GM19240 (cell line): ENCODE measurements around the gene PTX3.

ENCODE experiments used
- DNase-seq: peaks from one replicate; pipeline ENCODE4 v3.0.0; 2011; ENCODE audit warnings: low spot score; ENCODE audit not compliant: insufficient read length

The PTX3 gene

GRCh38 chr3:157475921-157476414 lies 39.3 kb downstream of the PTX3 start:
- DNase-seq: no peak

- no peak for DNase-seq
Measured at GRCh38 chr3:157477441-157477840, 40.8 kb downstream of the PTX3 start.

DNA sequence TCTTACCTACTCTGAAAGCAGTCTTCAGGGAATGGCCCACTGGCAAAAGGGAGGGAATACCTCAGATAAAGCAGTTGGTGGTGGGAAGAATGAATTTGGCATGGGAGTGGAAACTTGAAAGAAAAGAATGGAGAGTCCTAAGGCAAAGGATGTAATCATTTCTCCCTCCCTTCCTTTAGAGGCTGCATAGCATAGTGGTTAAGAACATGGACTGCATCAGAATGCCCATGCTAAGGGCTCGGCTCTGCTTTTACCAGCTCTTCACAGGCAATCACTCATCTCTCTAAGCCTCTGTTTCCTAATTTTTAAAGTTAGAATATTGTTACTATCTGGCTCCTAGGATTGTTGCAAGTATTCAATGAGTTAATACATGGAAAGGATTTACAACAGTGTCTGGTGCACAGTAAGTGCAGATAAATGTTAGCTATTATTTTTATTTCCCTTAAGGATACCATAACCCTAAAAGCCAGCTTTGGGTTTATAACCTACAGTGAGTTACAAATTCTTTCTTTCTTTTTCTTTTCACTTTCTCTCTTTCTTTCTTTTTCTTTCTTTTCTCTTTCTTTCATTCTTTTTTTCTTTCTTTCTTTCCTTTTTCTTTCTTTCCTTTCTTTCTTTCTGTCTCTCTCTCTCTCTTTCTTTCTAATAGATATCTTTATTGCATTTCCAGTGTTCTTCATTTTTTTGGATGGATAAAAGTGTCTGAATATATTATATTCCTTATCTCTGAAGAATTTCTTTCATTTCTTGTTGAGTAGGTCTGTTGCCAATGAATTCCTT lies 43.0 kb downstream of the PTX3 start:
- DNase-seq: no peak

DNA sequence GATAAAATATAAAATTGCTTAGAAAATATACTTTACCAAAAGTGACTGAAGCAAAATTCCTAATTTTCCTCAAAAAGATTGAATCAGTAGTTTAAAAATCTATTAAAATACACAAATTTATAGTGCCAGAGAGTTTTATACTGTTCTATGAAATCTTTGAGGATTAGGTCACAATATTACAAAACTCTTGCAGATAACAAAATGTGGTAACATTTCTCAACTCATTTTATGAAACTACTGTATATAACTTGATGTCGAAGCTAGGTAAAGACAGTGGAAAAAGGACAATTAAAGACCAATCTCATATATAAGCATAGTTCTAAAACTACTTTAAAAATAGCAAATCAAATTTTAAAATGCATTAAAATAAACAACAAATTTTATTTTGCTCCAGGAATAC lies 50.7 kb downstream of the PTX3 start:
- DNase-seq: no peak

DNA sequence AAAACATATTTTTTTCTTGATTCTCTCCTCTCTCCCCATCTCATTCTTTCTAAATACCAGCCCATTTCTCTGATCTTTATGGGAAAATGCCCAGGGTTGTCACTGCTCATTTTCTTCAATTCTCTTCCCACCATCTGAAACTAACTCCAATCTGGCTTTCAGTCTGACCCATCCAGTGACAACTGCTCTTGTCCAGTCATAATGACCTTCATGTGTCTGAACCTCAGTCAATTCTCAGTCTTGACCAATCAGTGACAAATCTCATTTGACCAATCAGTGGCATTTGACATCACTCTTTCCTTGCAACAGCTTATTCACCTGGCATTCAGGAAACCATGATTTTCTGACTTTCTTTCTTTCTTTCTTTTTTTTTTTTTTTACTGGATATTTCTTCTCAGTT lies 51.5 kb downstream of the PTX3 start:
- DNase-seq: no peak

DNA sequence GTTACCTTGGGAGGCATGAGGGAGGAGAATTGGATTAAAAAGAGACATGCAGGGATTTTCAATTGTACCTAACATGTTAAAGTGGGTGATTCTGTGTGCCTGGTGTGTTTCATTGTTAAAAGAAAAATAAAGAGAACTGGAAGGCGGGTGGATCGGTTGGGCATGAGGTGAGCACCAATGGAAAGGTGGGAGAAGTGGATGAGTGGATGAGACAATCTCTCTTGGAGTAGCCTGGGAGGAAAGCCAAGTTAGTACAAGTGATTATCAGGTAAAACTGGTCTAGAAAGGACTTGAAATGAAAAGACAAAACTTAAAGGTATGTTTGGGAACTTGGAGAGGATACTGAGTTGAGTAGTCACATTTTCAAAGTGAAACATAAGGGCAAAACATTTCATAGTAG lies 54.5 kb downstream of the PTX3 start:
- no peak for DNase-seq
